ENCODE results near the gene UBA1. TPM values are rescaled to one million over a fixed set of nuclear protein-coding genes. Genes with fewer than 3 reads are reported as not detected.

The UBA1 gene
- total RNA-seq, 1 experiment from 2014 or later, result 275 TPM

DNA sequence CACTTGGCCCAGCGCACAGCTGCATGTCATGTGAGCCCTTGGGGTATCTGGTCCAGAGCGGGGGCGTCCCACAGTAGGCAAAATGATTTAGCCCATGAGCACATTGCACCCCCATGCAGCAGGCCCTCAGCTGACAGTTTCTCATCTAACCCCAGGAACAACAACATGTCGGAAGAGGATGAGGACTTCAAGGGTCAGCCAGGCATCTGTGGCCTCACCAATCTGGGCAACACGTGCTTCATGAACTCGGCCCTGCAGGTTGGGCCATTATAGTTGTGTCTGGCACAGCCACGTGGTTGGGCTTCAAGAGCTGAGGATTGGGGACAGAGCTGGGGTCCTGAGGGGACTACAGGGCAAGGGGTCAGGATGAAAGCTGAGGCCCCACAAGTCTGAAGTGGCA, 47.0 kb downstream of the UBA1 start:
- Histone ChIP-seq H4K20me1 (ENCODE audit: insufficient read depth) (no peaks in the 10 kb centered on the region), H3K36me3 (ENCODE audit: control insufficient read depth in 1 of 2, insufficient read depth in 2 of 2, low read length in 2 of 2) (no peaks in the 10 kb centered on the region; a peak in 1 of 4 replicates), H3K27ac (ENCODE audit: low read depth, low read length) (no peak overlapping the region), H3K27me3 (ENCODE audit: insufficient read depth, low read length) (no peaks in the 10 kb centered on the region), H3K4me1 (ENCODE audit: control insufficient read depth in 1 of 2, insufficient read depth in 2 of 2, low read length in 2 of 2) (no peaks in the 10 kb centered on the region), H2AFZ (ENCODE audit: low read depth, low read length, poor library complexity, severe bottlenecking) (no peak overlapping the region), H3K9me2 (ENCODE audit: insufficient read depth) (no peaks in the 10 kb centered on the region), H3K9me3 (ENCODE audit: control insufficient read depth in 1 of 2, insufficient read depth in 1 of 2, low read depth in 1 of 2, low read length in 2 of 2) (no peaks in the 10 kb centered on the region), H3K4me3 (replicated peaks in 1 of 2; ENCODE audit: low read depth in 1 of 2, low read length in 2 of 2) (no peak overlapping the region), H3K79me2 (ENCODE audit: insufficient read depth, low read length) (peaks cover 17% of the 10 kb centered on the region), H3K4me2 (ENCODE audit: low read length) (no peak overlapping the region), H3K9ac (ENCODE audit: low read length) (no peak overlapping the region)
- no TSS peak for BruUV-seq (replicated peaks)
- DNase-seq (ENCODE audit: low read depth, low spot score) (no peak), ATAC-seq (no peak)
- TF ChIP-seq JUND (IDR thresholded peaks at IDR 0.05) (no peak), CBX3 (IDR thresholded peaks at IDR 0.05; ENCODE audit: low read depth) (no peak), FOSL1 (IDR thresholded peaks at IDR 0.05; ENCODE audit: low read depth) (no peak), POLR2AphosphoS5 (IDR thresholded peaks at IDR 0.05; ENCODE audit: low read depth, low read length) (no peak), POLR2A (IDR thresholded peaks at IDR 0.05; ENCODE audit: borderline replicate concordance, extremely low read depth, insufficient read depth, insufficient read length) (no peak), ELF1 (IDR thresholded peaks at IDR 0.05; ENCODE audit: borderline replicate concordance, low read depth) (no peak), EZH2 (IDR thresholded peaks at IDR 0.05) (no peak), SIN3A (IDR thresholded peaks at IDR 0.05; ENCODE audit: low read depth) (no peak), ZNF274 (IDR thresholded peaks at IDR 0.05; ENCODE audit: low read depth, low read length) (no peak), SRF (IDR thresholded peaks at IDR 0.05; ENCODE audit: low read depth) (no peak), YY1 (IDR thresholded peaks at IDR 0.05; ENCODE audit: extremely low read depth, insufficient replicate concordance, low read depth, low read length) (no peak), RAD21 (IDR thresholded peaks at IDR 0.05; ENCODE audit: low read depth) (no peak), CEBPB (IDR thresholded peaks at IDR 0.05; ENCODE audit: low read depth) (no peak), EZH2phosphoT487 (IDR thresholded peaks at IDR 0.05; ENCODE audit: borderline replicate concordance) (no peak), ZFX (IDR thresholded peaks at IDR 0.05) (no peak)
- TF ChIP-seq, protein P1, sequence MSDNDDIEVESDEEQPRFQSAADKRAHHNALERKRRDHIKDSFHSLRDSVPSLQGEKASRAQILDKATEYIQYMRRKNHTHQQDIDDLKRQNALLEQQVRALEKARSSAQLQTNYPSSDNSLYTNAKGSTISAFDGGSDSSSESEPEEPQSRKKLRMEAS (IDR thresholded peaks at IDR 0.05), result no peak
- TF ChIP-seq, protein P2, sequence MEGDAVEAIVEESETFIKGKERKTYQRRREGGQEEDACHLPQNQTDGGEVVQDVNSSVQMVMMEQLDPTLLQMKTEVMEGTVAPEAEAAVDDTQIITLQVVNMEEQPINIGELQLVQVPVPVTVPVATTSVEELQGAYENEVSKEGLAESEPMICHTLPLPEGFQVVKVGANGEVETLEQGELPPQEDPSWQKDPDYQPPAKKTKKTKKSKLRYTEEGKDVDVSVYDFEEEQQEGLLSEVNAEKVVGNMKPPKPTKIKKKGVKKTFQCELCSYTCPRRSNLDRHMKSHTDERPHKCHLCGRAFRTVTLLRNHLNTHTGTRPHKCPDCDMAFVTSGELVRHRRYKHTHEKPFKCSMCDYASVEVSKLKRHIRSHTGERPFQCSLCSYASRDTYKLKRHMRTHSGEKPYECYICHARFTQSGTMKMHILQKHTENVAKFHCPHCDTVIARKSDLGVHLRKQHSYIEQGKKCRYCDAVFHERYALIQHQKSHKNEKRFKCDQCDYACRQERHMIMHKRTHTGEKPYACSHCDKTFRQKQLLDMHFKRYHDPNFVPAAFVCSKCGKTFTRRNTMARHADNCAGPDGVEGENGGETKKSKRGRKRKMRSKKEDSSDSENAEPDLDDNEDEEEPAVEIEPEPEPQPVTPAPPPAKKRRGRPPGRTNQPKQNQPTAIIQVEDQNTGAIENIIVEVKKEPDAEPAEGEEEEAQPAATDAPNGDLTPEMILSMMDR (IDR thresholded peaks at IDR 0.05 in 2 of 3, conservative IDR thresholded peaks at IDR 0.05 in 1 of 3; ENCODE audit: borderline replicate concordance in 1 of 3, insufficient read depth in 1 of 3, low read depth in 2 of 3, low read length in 2 of 3), result no peak
- TF ChIP-seq, protein P3, sequence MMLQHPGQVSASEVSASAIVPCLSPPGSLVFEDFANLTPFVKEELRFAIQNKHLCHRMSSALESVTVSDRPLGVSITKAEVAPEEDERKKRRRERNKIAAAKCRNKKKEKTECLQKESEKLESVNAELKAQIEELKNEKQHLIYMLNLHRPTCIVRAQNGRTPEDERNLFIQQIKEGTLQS (IDR thresholded peaks at IDR 0.05), result no peak
- TF ChIP-seq, protein P4, sequence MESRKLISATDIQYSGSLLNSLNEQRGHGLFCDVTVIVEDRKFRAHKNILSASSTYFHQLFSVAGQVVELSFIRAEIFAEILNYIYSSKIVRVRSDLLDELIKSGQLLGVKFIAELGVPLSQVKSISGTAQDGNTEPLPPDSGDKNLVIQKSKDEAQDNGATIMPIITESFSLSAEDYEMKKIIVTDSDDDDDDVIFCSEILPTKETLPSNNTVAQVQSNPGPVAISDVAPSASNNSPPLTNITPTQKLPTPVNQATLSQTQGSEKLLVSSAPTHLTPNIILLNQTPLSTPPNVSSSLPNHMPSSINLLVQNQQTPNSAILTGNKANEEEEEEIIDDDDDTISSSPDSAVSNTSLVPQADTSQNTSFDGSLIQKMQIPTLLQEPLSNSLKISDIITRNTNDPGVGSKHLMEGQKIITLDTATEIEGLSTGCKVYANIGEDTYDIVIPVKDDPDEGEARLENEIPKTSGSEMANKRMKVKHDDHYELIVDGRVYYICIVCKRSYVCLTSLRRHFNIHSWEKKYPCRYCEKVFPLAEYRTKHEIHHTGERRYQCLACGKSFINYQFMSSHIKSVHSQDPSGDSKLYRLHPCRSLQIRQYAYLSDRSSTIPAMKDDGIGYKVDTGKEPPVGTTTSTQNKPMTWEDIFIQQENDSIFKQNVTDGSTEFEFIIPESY (IDR thresholded peaks at IDR 0.05; ENCODE audit: extremely low read depth, insufficient replicate concordance, low read length), result no peak
- TF ChIP-seq, protein P5, sequence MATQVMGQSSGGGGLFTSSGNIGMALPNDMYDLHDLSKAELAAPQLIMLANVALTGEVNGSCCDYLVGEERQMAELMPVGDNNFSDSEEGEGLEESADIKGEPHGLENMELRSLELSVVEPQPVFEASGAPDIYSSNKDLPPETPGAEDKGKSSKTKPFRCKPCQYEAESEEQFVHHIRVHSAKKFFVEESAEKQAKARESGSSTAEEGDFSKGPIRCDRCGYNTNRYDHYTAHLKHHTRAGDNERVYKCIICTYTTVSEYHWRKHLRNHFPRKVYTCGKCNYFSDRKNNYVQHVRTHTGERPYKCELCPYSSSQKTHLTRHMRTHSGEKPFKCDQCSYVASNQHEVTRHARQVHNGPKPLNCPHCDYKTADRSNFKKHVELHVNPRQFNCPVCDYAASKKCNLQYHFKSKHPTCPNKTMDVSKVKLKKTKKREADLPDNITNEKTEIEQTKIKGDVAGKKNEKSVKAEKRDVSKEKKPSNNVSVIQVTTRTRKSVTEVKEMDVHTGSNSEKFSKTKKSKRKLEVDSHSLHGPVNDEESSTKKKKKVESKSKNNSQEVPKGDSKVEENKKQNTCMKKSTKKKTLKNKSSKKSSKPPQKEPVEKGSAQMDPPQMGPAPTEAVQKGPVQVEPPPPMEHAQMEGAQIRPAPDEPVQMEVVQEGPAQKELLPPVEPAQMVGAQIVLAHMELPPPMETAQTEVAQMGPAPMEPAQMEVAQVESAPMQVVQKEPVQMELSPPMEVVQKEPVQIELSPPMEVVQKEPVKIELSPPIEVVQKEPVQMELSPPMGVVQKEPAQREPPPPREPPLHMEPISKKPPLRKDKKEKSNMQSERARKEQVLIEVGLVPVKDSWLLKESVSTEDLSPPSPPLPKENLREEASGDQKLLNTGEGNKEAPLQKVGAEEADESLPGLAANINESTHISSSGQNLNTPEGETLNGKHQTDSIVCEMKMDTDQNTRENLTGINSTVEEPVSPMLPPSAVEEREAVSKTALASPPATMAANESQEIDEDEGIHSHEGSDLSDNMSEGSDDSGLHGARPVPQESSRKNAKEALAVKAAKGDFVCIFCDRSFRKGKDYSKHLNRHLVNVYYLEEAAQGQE (IDR thresholded peaks at IDR 0.05; ENCODE audit: low read depth), result no peak
- ChIA-PET CTCF (no interaction called here), RAD21 (ENCODE audit: low non-redundant PET in 1 of 2, low total read pairs in 2 of 2, uncharacterized antibody in 2 of 2, unreplicated experiment in 2 of 2) (no interaction called here), POLR2A (no interaction called here)
- intact Hi-C loops (cut with micrococcal nuclease), result no loop called here
